Common myeloid progenitor, CD34-positive (primary cell): Measurements from ENCODE around the gene TBX1.

ENCODE experiments used
- CTCF ChIA-PET: fragments of 350-600 bp; sonication (Branson Sonifier 250); formaldehyde crosslinking; loops from one replicate; lab custom pipeline; 2021; ENCODE audit warnings: antibody characterized with exemption; lab: Charles Lee
- POLR2A ChIA-PET: fragments of 350-600 bp; sonication (Branson Sonifier 250); formaldehyde crosslinking; loops from one replicate; lab custom pipeline; 2021; ENCODE audit warnings: antibody characterized with exemption; lab: Charles Lee
- DNase-seq, 3 donors: peaks; one replicate each; pipeline versions ENCODE4 v3.0.0 to v3.0.0-alpha.2; 2013
- H3K27ac ChIP-seq, 2 experiments: 1 replicate in 1 of 2; 2 replicates in 1 of 2; pipeline ENCODE4 v1.7.0; 2013; ENCODE audit warnings: inconsistent platforms in 2 of 2, low read length in 2 of 2, mild to moderate bottlenecking in 2 of 2, low read depth in 1 of 2, moderate library complexity in 1 of 2; ENCODE audit not compliant: severe bottlenecking in 2 of 2, insufficient read depth in 1 of 2, poor library complexity in 1 of 2
- H3K27me3 ChIP-seq, 5 experiments: replicated peaks in 2 of 5; 1 replicate in 3 of 5; 2 replicates in 2 of 5; pipeline versions ENCODE4 v1.6.1 to v1.7.0; 2013; ENCODE audit warnings: low read length in 4 of 5, mild to moderate bottlenecking in 2 of 5, moderate library complexity in 2 of 5, inconsistent platforms in 1 of 5; ENCODE audit not compliant: insufficient read depth in 5 of 5, control insufficient read depth in 4 of 5
- H3K36me3 ChIP-seq, 4 experiments: 1 replicate in 2 of 4; 2 replicates in 2 of 4; pipeline versions ENCODE4 v1.6.1 to v1.7.0; 2013; ENCODE audit warnings: low read length in 3 of 4, control low read depth in 1 of 4, mild to moderate bottlenecking in 1 of 4; ENCODE audit not compliant: control insufficient read depth in 4 of 4, insufficient read depth in 4 of 4
- H3K4me1 ChIP-seq, 4 experiments: 1 replicate in 3 of 4; 2 replicates in 1 of 4; pipeline versions ENCODE4 v1.6.1 to v1.7.1; 2013; ENCODE audit warnings: low read length in 3 of 4, mild to moderate bottlenecking in 3 of 4, control low read depth in 1 of 4, inconsistent platforms in 1 of 4, moderate library complexity in 1 of 4; ENCODE audit not compliant: control insufficient read depth in 4 of 4, insufficient read depth in 4 of 4; ENCODE audit errors: control extremely low read depth in 1 of 4
- H3K4me3 ChIP-seq, 7 experiments: 1 replicate in 4 of 7; 2 replicates in 3 of 7; pipeline versions ENCODE4 v1.5.1 to v1.7.0; 2013; ENCODE audit warnings: mild to moderate bottlenecking in 7 of 7, low read length in 6 of 7, moderate library complexity in 6 of 7, inconsistent platforms in 2 of 7, low read depth in 2 of 7, control low read depth in 1 of 7; ENCODE audit not compliant: insufficient read depth in 4 of 7, control insufficient read depth in 1 of 7; ENCODE audit errors: extremely low read depth in 1 of 7
- H3K9me3 ChIP-seq, 5 experiments: 1 replicate in 4 of 5; 2 replicates in 1 of 5; pipeline versions ENCODE4 v1.6.1 to v1.7.1; 2013; ENCODE audit warnings: low read length in 4 of 5, mild to moderate bottlenecking in 2 of 5, inconsistent platforms in 1 of 5, low read depth in 1 of 5, moderate library complexity in 1 of 5; ENCODE audit not compliant: control insufficient read depth in 4 of 5, insufficient read depth in 2 of 5; ENCODE audit errors: control extremely low read depth in 1 of 5
- WGBS: methylation state at CpG from one replicate; pipeline ENCODE4 v1.1.5; 2013; ENCODE audit not compliant: insufficient coverage; 5-methylcytosine and 5-hydroxymethylcytosine counted together

Gene TBX1

DNA sequence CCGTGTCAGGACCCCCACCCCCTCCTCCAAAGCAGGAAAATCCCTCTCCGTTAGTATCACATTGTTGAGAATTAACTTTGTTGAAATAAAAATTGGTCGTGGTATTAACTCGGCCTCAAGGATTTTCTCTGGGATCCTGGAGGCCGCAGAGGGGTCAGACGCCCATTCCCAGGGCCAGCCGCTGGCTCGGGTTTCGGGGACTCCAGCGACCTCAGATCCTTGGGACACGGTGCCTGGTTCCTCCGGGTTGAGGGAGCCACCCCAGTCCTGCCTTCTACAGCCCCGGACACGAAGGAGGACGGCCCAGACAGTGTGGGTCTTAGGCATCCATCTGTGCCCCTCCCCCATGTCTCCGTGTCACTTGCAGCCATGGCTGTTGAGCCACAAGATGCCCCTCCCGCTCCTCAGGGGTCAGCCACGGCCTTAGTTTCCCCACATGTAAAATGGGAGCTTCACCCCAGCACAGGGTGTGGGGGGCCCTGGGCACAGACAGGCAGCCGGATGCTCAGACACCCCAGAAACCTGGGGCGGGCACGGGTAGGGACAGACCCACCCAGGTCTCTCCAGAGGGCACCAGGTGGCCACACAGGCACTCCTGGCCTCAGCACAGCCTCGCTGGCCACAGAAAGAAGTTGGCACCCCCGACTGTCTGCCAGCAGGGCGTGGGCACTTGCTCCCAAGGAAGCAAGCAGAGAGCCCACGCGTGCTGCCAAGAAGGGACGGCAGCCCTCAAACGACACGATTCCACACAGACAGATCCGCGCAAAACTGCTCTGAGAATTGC is 21.7 kb upstream of the TBX1 start:
- POLR2A ChIA-PET: no interaction called here
- H3K36me3 ChIP-seq: no peaks in the 10 kb centered on the region
- no peaks in the 10 kb centered on the region for H3K4me1 ChIP-seq
- H3K9me3 ChIP-seq: no peaks in the 10 kb centered on the region
- CTCF ChIA-PET: no interaction called here
- DNase-seq: no peak
- 90% methylated on average over 28 of the region's 31 CpGs for WGBS
- H3K4me3 ChIP-seq: no peak overlapping the region
- no peaks in the 10 kb centered on the region for H3K27me3 ChIP-seq
- no peak overlapping the region for H3K27ac ChIP-seq

GRCh38 chr22:19739448-19739895 is 21.1 kb upstream of the TBX1 start:
- ChIA-PET POLR2A (no interaction called here), CTCF (interaction anchor here (3.8 kb wide), 1 partner anchor 9 kb away, joined by 30 read pairs; no protein-coding TSS in a partner anchor)
- Histone ChIP-seq H3K36me3 (no peaks in the 10 kb centered on the region), H3K9me3 (no peaks in the 10 kb centered on the region), H3K4me3 (no peak overlapping the region), H3K4me1 (no peaks in the 10 kb centered on the region), H3K27ac (no peak overlapping the region), H3K27me3 (no peaks in the 10 kb centered on the region)
- no peak for DNase-seq
- WGBS: 92% methylated on average over 13 of the region's 16 CpGs

DNA sequence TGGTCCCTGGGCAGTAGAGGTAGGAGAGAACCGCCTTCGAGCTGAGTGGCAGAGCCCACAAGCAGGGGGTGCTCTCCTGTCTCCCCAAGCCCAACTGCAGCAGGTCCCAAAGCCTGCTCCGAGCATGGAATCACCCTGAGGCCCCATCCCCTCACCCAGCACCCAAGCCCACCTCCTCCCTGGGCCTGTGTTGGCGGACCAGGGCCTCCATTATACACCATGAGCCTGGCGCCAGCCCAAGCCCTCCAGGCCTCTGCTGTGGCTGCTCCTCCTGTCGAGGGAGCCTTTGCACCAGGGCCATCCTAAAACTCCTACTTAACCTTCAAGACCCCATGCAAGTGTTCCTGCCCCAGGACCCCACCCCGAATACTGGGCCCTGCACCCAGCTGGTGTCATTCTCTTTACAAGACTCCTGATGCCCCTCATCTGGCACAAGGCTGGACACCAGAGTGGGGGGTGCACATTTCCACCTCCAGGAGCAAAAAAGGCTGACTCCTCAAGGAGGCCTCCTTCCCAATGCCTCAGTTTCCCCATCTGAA is 20.6 kb upstream of the TBX1 start:
- H3K4me1 ChIP-seq: no peaks in the 10 kb centered on the region
- H3K4me3 ChIP-seq: no peak overlapping the region
- no peaks in the 10 kb centered on the region for H3K36me3 ChIP-seq
- WGBS: 95% methylated on average over 6 of the region's 7 CpGs
- H3K27me3 ChIP-seq: no peaks in the 10 kb centered on the region
- CTCF ChIA-PET: interaction anchor here (3.8 kb wide), 1 partner anchor 9 kb away, joined by 30 read pairs; no protein-coding TSS in a partner anchor
- DNase-seq: no peak
- no peaks in the 10 kb centered on the region for H3K9me3 ChIP-seq
- no peak overlapping the region for H3K27ac ChIP-seq
- POLR2A ChIA-PET: no interaction called here

DNA sequence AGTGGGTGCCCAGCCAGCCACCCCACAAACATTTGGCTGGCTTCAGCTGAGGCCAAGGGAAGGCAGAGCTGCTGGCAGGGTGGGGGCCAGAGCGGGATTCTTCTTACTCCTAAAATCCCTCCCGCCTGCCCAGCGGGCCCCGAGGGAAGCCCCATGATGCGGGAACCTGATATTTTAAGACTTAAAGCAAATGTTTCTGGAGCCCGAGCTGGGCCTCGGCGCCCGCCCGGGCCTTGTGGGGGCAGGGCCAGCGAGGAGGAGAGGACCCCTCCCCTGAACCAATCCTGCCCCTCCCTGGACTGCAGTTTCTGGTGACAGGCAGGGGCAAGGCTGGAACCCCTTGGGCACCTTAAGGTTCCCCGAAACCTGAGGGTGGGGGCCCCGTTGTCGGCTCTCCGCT is 20.0 kb upstream of the TBX1 start:
- no peaks in the 10 kb centered on the region for H3K36me3 ChIP-seq
- no peak overlapping the region for H3K27ac ChIP-seq
- ChIA-PET CTCF (interaction anchor here (3.8 kb wide), 1 partner anchor 10 kb away, joined by 30 read pairs; no protein-coding TSS in a partner anchor), POLR2A (no interaction called here)
- no peak for DNase-seq
- 93% methylated on average over 14 of the region's 15 CpGs for WGBS
- no peaks in the 10 kb centered on the region for H3K27me3 ChIP-seq
- no peaks in the 10 kb centered on the region for H3K4me1 ChIP-seq
- H3K4me3 ChIP-seq: no peak overlapping the region
- H3K9me3 ChIP-seq: no peaks in the 10 kb centered on the region

- Histone ChIP-seq H3K36me3 (no peaks in the 10 kb centered on the region), H3K27me3 (no peaks in the 10 kb centered on the region), H3K9me3 (no peaks in the 10 kb centered on the region), H3K27ac (no peak overlapping the region), H3K4me1 (no peaks in the 10 kb centered on the region), H3K4me3 (no peak overlapping the region)
- ChIA-PET CTCF (interaction anchor here (3.8 kb wide), 1 partner anchor 10 kb away, joined by 30 read pairs; no protein-coding TSS in a partner anchor), POLR2A (no interaction called here)
- WGBS: 89% methylated on average over 5 of the region's 7 CpGs
- DNase-seq: no peak
These were observed 19.5 kb upstream of the TBX1 start for GRCh38 chr22:19741053-19741452.

GRCh38 chr22:19742160-19743066 is 18.2 kb upstream of the TBX1 start:
- no peaks in the 10 kb centered on the region for H3K36me3 ChIP-seq
- ChIA-PET POLR2A (no interaction called here), CTCF (interaction anchor here (1.0 to 3.8 kb wide), 3 partner anchors 11 to 211 kb away, joined by 3 to 30 read pairs (median 3); no protein-coding TSS in a partner anchor)
- no peaks in the 10 kb centered on the region for H3K27me3 ChIP-seq
- no peak overlapping the region for H3K4me3 ChIP-seq
- DNase-seq: no peak
- no peaks in the 10 kb centered on the region for H3K4me1 ChIP-seq
- H3K9me3 ChIP-seq: no peaks in the 10 kb centered on the region
- H3K27ac ChIP-seq: no peak overlapping the region
- 93% methylated on average over 12 of the region's 21 CpGs for WGBS
